Natural killer cell (primary cell): ENCODE measurements around the gene HMX1. TPM values are rescaled to one million over a fixed set of nuclear protein-coding genes. Genes with fewer than 3 reads are reported as not detected.

ENCODE experiments used
- ATAC-seq, 3 donors: fragments of 150-1000 bp in 2 of 3; fragments of 200-7000 bp in 1 of 3; cut with Tn5 transposase; 1 replicate in 1 of 3; 2 replicates in 2 of 3; pipeline ENCODE4 v1.10.0; 2021; ENCODE audit warnings: mild to moderate bottlenecking in 2 of 3, moderate library complexity in 2 of 3
- DNase-seq, 2 donors: peaks; one replicate each; pipeline versions ENCODE4 v3.0.0 to v3.0.0-alpha.2; 2013 to 2021; ENCODE audit warnings: mixed read lengths in 1 of 2
- H3K27ac ChIP-seq: one replicate; pipeline ENCODE4 v1.5.1; 2013; ENCODE audit warnings: mild to moderate bottlenecking, low read length
- H3K27me3 ChIP-seq: one replicate; pipeline ENCODE4 v1.6.1; 2013; ENCODE audit warnings: low read length; ENCODE audit not compliant: control insufficient read depth, insufficient read depth
- H3K36me3 ChIP-seq: one replicate; pipeline ENCODE4 v1.6.1; 2013; ENCODE audit warnings: low read length; ENCODE audit not compliant: control insufficient read depth, insufficient read depth
- H3K4me1 ChIP-seq: one replicate; pipeline ENCODE4 v1.6.1; 2013; ENCODE audit warnings: low read length; ENCODE audit not compliant: control insufficient read depth, insufficient read depth
- H3K4me3 ChIP-seq: one replicate; pipeline ENCODE4 v1.5.1; 2013; ENCODE audit warnings: low read length
- H3K9me3 ChIP-seq: one replicate; pipeline ENCODE4 v1.6.1; 2013; ENCODE audit warnings: low read length; ENCODE audit not compliant: control insufficient read depth, insufficient read depth
- H3K27ac Mint-ChIP-seq, 2 donors: one replicate each; pipeline ENCODE4 v1.8.0; 2022; ENCODE audit warnings: mild to moderate bottlenecking in 2 of 2, mixed read lengths in 2 of 2, moderate library complexity in 1 of 2
- H3K27me3 Mint-ChIP-seq, 2 donors: one replicate each; pipeline ENCODE4 v1.8.0; 2022; ENCODE audit warnings: low read depth in 2 of 2, mixed read lengths in 2 of 2
- H3K36me3 Mint-ChIP-seq: one replicate; pipeline ENCODE4 v1.8.0; 2022; ENCODE audit warnings: mixed read lengths
- H3K4me1 Mint-ChIP-seq, 2 donors: one replicate each; pipeline ENCODE4 v1.8.0; 2022; ENCODE audit warnings: mixed read lengths in 2 of 2
- H3K4me3 Mint-ChIP-seq: one replicate; pipeline ENCODE4 v1.8.0; 2022; ENCODE audit warnings: mild to moderate bottlenecking, moderate library complexity, mixed read lengths
- H3K9me3 Mint-ChIP-seq, 2 donors: one replicate each; pipeline ENCODE4 v1.8.0; 2022; ENCODE audit warnings: mixed read lengths in 2 of 2
- CTCF ChIP-seq: fragments of 200-600 bp; IDR thresholded peaks from one replicate; pipeline ENCODE4 v1.8.0; 2022; ENCODE audit warnings: antibody characterized with exemption
- WGBS: methylation state at CpG from one replicate; pipeline ENCODE4 v1.1.7; 2013; ENCODE audit warnings: missing lambda C conversion rate; ENCODE audit not compliant: insufficient coverage; 5-methylcytosine and 5-hydroxymethylcytosine counted together
- intact Hi-C: fragments of 100-400 bp; cut with micrococcal nuclease; formaldehyde crosslinking; loops from one replicate; pipeline ENCODE4 v1.14.2; 2022
- total RNA-seq, 4 donors: library from RNA; stranded (reverse); fragments of 120-200 nt in 1 of 4; gene quantifications; one replicate each; pipeline versions ENCODE4 v1.2.3 to v1.2.4, GENCODE V29; 2013 to 2022

Gene HMX1
- total RNA-seq, 3 donors from 2014 or later (not counting 1 experiment from before 2014, with no cell fraction given): not detected

GRCh38 chr4:8861576-8862295 lies 9.9 kb downstream of the HMX1 start:
- no peaks in the 10 kb centered on the region for H3K9me3 Mint-ChIP-seq

GRCh38 chr4:8860892-8861575 lies 10.6 kb downstream of the HMX1 start:
- H3K9me3 Mint-ChIP-seq: no peaks in the 10 kb centered on the region
- H3K27me3 ChIP-seq: peaks cover 41% of the 10 kb centered on the region
- no peak overlapping the region for H3K4me3 ChIP-seq
- H3K4me1 Mint-ChIP-seq: peaks cover 5 to 7% of the 10 kb centered on the region in 2 donors
- TF ChIP-seq CTCF: no peak
- 4% methylated on average over 80 of the region's 82 CpGs for WGBS
- H3K9me3 ChIP-seq: no peaks in the 10 kb centered on the region
- H3K27ac ChIP-seq: no peak overlapping the region
- no peak for DNase-seq
- no peak for ATAC-seq
- H3K36me3 Mint-ChIP-seq: peaks cover 6% of the 10 kb centered on the region
- H3K4me1 ChIP-seq: peaks cover 24% of the 10 kb centered on the region
- H3K27ac Mint-ChIP-seq: no peak overlapping the region
- intact Hi-C loops: no loop called here
- H3K4me3 Mint-ChIP-seq: peak overlapping the region; percentile 40
- H3K27me3 Mint-ChIP-seq: peaks cover 38 to 45% of the 10 kb centered on the region in 2 donors
- no peaks in the 10 kb centered on the region for H3K36me3 ChIP-seq

More at GRCh38 chr4:8861576-8862295, 9.9 kb downstream of the HMX1 start:
- H3K27me3 Mint-ChIP-seq: peaks cover 38 to 45% of the 10 kb centered on the region in 2 donors
- H3K4me3 Mint-ChIP-seq: peak overlapping the region; percentile 40
- WGBS: 6% methylated on average over 64 of the region's 64 CpGs
- H3K27me3 ChIP-seq: peaks cover 37% of the 10 kb centered on the region
- intact Hi-C loops: no loop called here
- no peaks in the 10 kb centered on the region for H3K36me3 Mint-ChIP-seq
- DNase-seq (no peak), ATAC-seq (no peak)
- peaks cover 19% of the 10 kb centered on the region for H3K4me1 ChIP-seq
- no peak for TF ChIP-seq CTCF
- H3K4me1 Mint-ChIP-seq: peaks cover 0 to 7% of the 10 kb centered on the region in 2 donors
- no peak overlapping the region for H3K27ac ChIP-seq
- H3K4me3 ChIP-seq: no peak overlapping the region
- H3K9me3 ChIP-seq: no peaks in the 10 kb centered on the region
- no peaks in the 10 kb centered on the region for H3K36me3 ChIP-seq
- no peak overlapping the region for H3K27ac Mint-ChIP-seq

GRCh38 chr4:8860096-8860891 lies 11.3 kb downstream of the HMX1 start:
- no peak overlapping the region for H3K27ac ChIP-seq
- no peak overlapping the region for H3K4me3 ChIP-seq
- H3K9me3 ChIP-seq: no peaks in the 10 kb centered on the region
- H3K27me3 Mint-ChIP-seq: peaks cover 42 to 47% of the 10 kb centered on the region in 2 donors
- H3K4me1 Mint-ChIP-seq: peaks cover 7 to 8% of the 10 kb centered on the region in 2 donors
- H3K36me3 ChIP-seq: no peaks in the 10 kb centered on the region
- no peak for TF ChIP-seq CTCF
- 8% methylated on average over 68 of the region's 70 CpGs for WGBS
- H3K4me3 Mint-ChIP-seq: no peak overlapping the region
- no peak for ATAC-seq
- H3K4me1 ChIP-seq: peaks cover 24% of the 10 kb centered on the region
- H3K27me3 ChIP-seq: peaks cover 45% of the 10 kb centered on the region
- intact Hi-C loops: no loop called here
- H3K36me3 Mint-ChIP-seq: peaks cover 9% of the 10 kb centered on the region
- no peak for DNase-seq
- no peaks in the 10 kb centered on the region for H3K9me3 Mint-ChIP-seq
- H3K27ac Mint-ChIP-seq: no peak overlapping the region
